PC-9 (cell line): Measurements from ENCODE around the gene AIMP1. TPM values are rescaled to one million over a fixed set of nuclear protein-coding genes. Genes with fewer than 3 reads are reported as not detected.

Experiments
- BruUV-seq: library from RNA; stranded (reverse); fragments of 400-500 nt; replicated peaks from 2 replicates; lab custom pipeline; 2021; lab: Mats Ljungman, UMichigan
- CTCF ChIA-PET: fragments of 300-600 bp; sonication (Branson Sonifier 250); formaldehyde crosslinking; loops from one replicate; lab custom pipeline; 2022; ENCODE audit warnings: antibody characterized with exemption; lab: Charles Lee
- POLR2A ChIA-PET: fragments of 300-600 bp; sonication (Branson Sonifier 250); formaldehyde crosslinking; loops from one replicate; lab custom pipeline; 2022; ENCODE audit warnings: antibody characterized with exemption; ENCODE audit not compliant: unreplicated experiment; lab: Charles Lee
- DNase-seq, 2 experiments: peaks; one replicate each; pipeline versions ENCODE4 v3.0.0 to v3.0.0-alpha.2; 2015 to 2022; ENCODE audit warnings: mixed read lengths in 1 of 2
- H2AFZ ChIP-seq: fragments of 200-600 bp; sonication (generic); 2 replicates; pipeline ENCODE4 v1.8.1; 2017; ENCODE audit warnings: antibody characterized with exemption
- H3F3A ChIP-seq: fragments of 200-600 bp; sonication (generic); 2 replicates; pipeline ENCODE4 v1.8.1; 2017; ENCODE audit warnings: antibody characterized with exemption, mild to moderate bottlenecking, low read depth; ENCODE audit not compliant: insufficient read depth
- H3K27ac ChIP-seq: fragments of 200-600 bp; sonication (generic); 2 replicates; pipeline ENCODE4 v1.6.1; 2016; ENCODE audit warnings: mixed run types
- H3K27me3 ChIP-seq: fragments of 200-600 bp; sonication (generic); 2 replicates; pipeline ENCODE4 v1.6.1; 2016; ENCODE audit warnings: low read depth, mixed run types; ENCODE audit not compliant: insufficient read depth
- H3K36me3 ChIP-seq: fragments of 200-600 bp; sonication (generic); 2 replicates; pipeline ENCODE4 v1.6.1; 2016; ENCODE audit warnings: low read depth, mixed run types
- H3K4me1 ChIP-seq: fragments of 200-600 bp; sonication (generic); replicated peaks from 2 replicates; pipeline ENCODE4 v1.6.1; 2016; ENCODE audit warnings: mixed run types; ENCODE audit not compliant: insufficient read depth
- H3K4me2 ChIP-seq: fragments of 200-600 bp; sonication (generic); 2 replicates; pipeline ENCODE4 v1.6.1; 2017; ENCODE audit warnings: mixed run types
- H3K4me3 ChIP-seq: fragments of 200-600 bp; sonication (generic); 2 replicates; pipeline ENCODE4 v1.6.1; 2016; ENCODE audit warnings: mixed run types
- H3K79me2 ChIP-seq: fragments of 200-600 bp; sonication (generic); 2 replicates; pipeline ENCODE4 v1.6.1; 2017; ENCODE audit warnings: low read depth, mixed run types
- H3K9me2 ChIP-seq: fragments of 200-600 bp; sonication (generic); 2 replicates; pipeline ENCODE4 v1.8.1; 2017; ENCODE audit warnings: mild to moderate bottlenecking; ENCODE audit not compliant: insufficient read depth
- H3K9me3 ChIP-seq: fragments of 200-600 bp; sonication (generic); 2 replicates; pipeline ENCODE4 v1.8.1; 2016; ENCODE audit warnings: low read depth; ENCODE audit not compliant: insufficient read depth
- H4K20me1 ChIP-seq: fragments of 200-600 bp; sonication (generic); 2 replicates; pipeline ENCODE4 v1.8.1; 2017; ENCODE audit not compliant: insufficient read depth
- EZH2 ChIP-seq: fragments of 200-600 bp; sonication (generic); IDR thresholded peaks from 2 replicates; pipeline ENCODE4 v1.8.0; 2017; ENCODE audit warnings: antibody characterized with exemption, low read depth
- intact Hi-C: fragments of 100-400 bp; cut with micrococcal nuclease; formaldehyde crosslinking; loops from one replicate; pipeline ENCODE4 v1.10.0; 2022; ENCODE audit not compliant: unreplicated experiment
- total RNA-seq: library from RNA; stranded (reverse); gene quantifications from 2 replicates; pipeline ENCODE4 v1.2.3, GENCODE V29; 2021
- TF ChIP-seq, protein P1 (sequence below): fragments of 200-600 bp; sonication (generic); conservative IDR thresholded peaks from 2 replicates; pipeline ENCODE4 v1.6.1; 2017; ENCODE audit warnings: mixed run types, antibody characterized with exemption, mild to moderate bottlenecking, moderate library complexity

Gene AIMP1
- total RNA-seq, 1 experiment from 2014 or later, result 47.0 TPM

DNA sequence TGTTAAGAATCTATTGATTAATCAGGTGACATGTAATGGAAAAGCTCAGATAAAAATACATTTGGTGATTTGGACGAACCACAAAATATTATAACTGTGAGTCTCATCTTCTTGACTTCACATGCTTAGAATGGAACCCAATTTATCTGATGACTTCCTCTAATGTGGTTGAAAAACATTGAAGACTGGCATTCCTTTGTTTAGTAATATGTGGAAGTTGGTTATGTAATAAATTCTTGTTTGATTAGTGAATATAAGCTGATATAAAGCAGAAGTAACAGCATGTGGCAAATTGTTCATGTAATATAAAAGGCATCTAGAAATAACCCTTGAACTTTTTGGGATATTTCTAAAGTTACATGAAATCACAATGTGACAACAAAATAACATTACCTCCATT, 42.5 kb downstream of the AIMP1 start:
- H4K20me1 ChIP-seq, result no peaks in the 10 kb centered on the region
- H3K36me3 ChIP-seq, result no peaks in the 10 kb centered on the region
- no peak overlapping the region for H3K27ac ChIP-seq
- no peak overlapping the region for H3K4me3 ChIP-seq
- no peaks in the 10 kb centered on the region for H3K4me1 ChIP-seq
- no peak for TF ChIP-seq EZH2
- TF ChIP-seq, protein P1, sequence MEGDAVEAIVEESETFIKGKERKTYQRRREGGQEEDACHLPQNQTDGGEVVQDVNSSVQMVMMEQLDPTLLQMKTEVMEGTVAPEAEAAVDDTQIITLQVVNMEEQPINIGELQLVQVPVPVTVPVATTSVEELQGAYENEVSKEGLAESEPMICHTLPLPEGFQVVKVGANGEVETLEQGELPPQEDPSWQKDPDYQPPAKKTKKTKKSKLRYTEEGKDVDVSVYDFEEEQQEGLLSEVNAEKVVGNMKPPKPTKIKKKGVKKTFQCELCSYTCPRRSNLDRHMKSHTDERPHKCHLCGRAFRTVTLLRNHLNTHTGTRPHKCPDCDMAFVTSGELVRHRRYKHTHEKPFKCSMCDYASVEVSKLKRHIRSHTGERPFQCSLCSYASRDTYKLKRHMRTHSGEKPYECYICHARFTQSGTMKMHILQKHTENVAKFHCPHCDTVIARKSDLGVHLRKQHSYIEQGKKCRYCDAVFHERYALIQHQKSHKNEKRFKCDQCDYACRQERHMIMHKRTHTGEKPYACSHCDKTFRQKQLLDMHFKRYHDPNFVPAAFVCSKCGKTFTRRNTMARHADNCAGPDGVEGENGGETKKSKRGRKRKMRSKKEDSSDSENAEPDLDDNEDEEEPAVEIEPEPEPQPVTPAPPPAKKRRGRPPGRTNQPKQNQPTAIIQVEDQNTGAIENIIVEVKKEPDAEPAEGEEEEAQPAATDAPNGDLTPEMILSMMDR, result no peak
- POLR2A ChIA-PET, result no interaction called here
- H3K9me2 ChIP-seq, result no peaks in the 10 kb centered on the region; the same call in 1 of the 2 replicates
- no peaks in the 10 kb centered on the region for H3K27me3 ChIP-seq
- no TSS peak for BruUV-seq
- intact Hi-C loops, result no loop called here
- CTCF ChIA-PET, result no interaction called here
- DNase-seq, result no peak
- no peak overlapping the region for H2AFZ ChIP-seq
- no peak overlapping the region for H3K4me2 ChIP-seq
- no peaks in the 10 kb centered on the region for H3K9me3 ChIP-seq
- no peaks in the 10 kb centered on the region for H3F3A ChIP-seq
- no peaks in the 10 kb centered on the region for H3K79me2 ChIP-seq

DNA sequence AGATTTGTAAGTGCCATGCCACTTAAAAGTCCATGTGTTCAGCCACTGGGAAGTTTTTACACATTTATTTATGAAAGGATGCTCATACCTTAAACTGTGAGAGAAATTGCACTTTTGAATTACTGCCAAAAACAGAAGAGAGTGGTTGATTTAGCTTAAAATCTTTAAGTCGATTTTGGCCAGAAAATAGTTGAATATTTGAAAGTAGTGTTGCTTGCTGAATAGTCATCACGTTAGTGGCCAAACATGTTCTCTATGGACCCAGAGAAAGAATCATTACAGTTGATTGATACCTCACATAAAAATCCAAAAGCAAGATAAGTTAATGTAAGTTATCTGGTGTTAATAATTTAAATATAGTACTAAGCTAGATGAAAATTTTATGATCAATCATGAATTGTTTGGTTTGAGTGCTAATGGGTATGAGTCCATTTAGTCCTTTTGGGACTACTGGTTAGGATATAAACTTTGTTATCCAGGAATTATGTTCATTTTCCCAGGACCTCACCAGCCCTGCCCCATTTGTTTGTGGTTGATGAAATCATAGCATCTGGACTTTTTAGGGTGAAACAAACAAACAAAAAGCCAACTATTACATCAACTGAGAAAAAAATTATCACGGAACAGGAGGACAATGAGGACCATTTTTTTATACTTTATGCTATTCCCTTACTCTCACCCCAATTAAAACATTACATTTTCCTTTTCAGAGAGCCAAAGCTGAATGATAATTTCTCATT, 45.9 kb downstream of the AIMP1 start:
- ChIA-PET CTCF (no interaction called here), POLR2A (no interaction called here)
- no peak for DNase-seq
- Histone ChIP-seq H3K4me2 (no peak overlapping the region), H3K36me3 (no peaks in the 10 kb centered on the region), H3K79me2 (no peaks in the 10 kb centered on the region), H3K9me2 (no peaks in the 10 kb centered on the region; the same call in 1 of the 2 replicates), H4K20me1 (no peaks in the 10 kb centered on the region), H3K4me1 (no peaks in the 10 kb centered on the region), H2AFZ (no peak overlapping the region), H3K4me3 (no peak overlapping the region), H3K27me3 (no peaks in the 10 kb centered on the region), H3K9me3 (no peaks in the 10 kb centered on the region), H3F3A (no peaks in the 10 kb centered on the region), H3K27ac (no peak overlapping the region)
- TF ChIP-seq EZH2, result no peak
- TF ChIP-seq, protein P1, result no peak
- BruUV-seq, result no TSS peak
- intact Hi-C loops, result loop anchor here (10.0 kb wide), 1 partner anchor 1023 kb away; no protein-coding TSS in a partner anchor

DNA sequence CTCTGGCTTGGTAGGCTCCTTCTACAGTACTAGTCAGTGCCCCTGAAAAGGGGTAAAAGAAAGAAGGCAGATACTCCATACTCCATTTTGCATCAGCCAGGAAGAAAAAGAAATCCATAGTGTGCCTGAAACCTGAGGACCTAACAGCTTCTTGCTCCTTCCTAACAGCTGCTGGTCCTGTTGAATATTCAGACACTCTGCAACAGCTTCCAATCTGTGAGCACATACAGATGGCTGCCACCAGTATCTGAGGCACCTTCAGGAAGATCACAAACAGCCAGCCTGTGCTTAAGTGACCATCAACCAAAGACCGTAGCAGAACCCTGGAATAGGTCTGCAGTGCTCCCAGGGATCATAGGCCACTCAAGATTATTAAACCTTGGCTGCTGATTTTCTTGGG, 47.9 kb downstream of the AIMP1 start:
- Histone ChIP-seq H3K79me2 (no peaks in the 10 kb centered on the region), H3K36me3 (no peaks in the 10 kb centered on the region), H2AFZ (no peak overlapping the region), H3K9me3 (no peaks in the 10 kb centered on the region), H3K27me3 (no peaks in the 10 kb centered on the region), H3K4me3 (no peak overlapping the region), H3K27ac (no peak overlapping the region), H3K9me2 (no peaks in the 10 kb centered on the region; the same call in 1 of the 2 replicates), H4K20me1 (no peaks in the 10 kb centered on the region), H3K4me2 (no peak overlapping the region), H3K4me1 (no peaks in the 10 kb centered on the region), H3F3A (no peaks in the 10 kb centered on the region)
- no TSS peak for BruUV-seq
- POLR2A ChIA-PET, result no interaction called here
- no peak for DNase-seq
- CTCF ChIA-PET, result interaction anchor here (0.6 kb wide), 1 partner anchor 14 kb away, joined by 3 read pairs; no protein-coding TSS in a partner anchor
- no peak for TF ChIP-seq EZH2
- TF ChIP-seq, protein P1, result no peak
- intact Hi-C loops, result loop anchor here (10.0 kb wide), 1 partner anchor 1021 kb away; no protein-coding TSS in a partner anchor
